Thymus (tissue), 11 donors: Measurements from ENCODE around the gene MUC5AC. TPM values are rescaled to one million over a fixed set of nuclear protein-coding genes. Genes with fewer than 3 reads are reported as not detected.
"Not testable (repeated sequence)": the region's sequence is repeated elsewhere in the genome, so short reads cannot be mapped to it uniquely, and the experiment has no call there.

Experiments
- DNase-seq, 9 donors: peaks; one replicate each; pipeline ENCODE4 v3.0.0-alpha.2; 2013; ENCODE audit warnings: low spot score in 9 of 9, low read depth in 6 of 9, missing footprints in 1 of 9
- H3K27ac ChIP-seq, 2 donors: one replicate each; pipeline ENCODE4 v1.5.1; 2013; ENCODE audit warnings: control low read depth in 1 of 2, low read depth in 1 of 2, low read length in 1 of 2, mild to moderate bottlenecking in 1 of 2, moderate library complexity in 1 of 2
- H3K27me3 ChIP-seq, 2 donors: one replicate each; pipeline ENCODE4 v1.5.1; 2013; ENCODE audit warnings: low read length in 1 of 2; ENCODE audit not compliant: control insufficient read depth in 2 of 2, insufficient read depth in 1 of 2
- H3K36me3 ChIP-seq, 2 donors: one replicate each; pipeline ENCODE4 v1.5.1; 2013; ENCODE audit warnings: low read length in 1 of 2, mild to moderate bottlenecking in 1 of 2, moderate library complexity in 1 of 2; ENCODE audit not compliant: control insufficient read depth in 2 of 2, insufficient read depth in 2 of 2
- H3K4me1 ChIP-seq, 2 donors: one replicate each; pipeline ENCODE4 v1.5.1; 2013; ENCODE audit warnings: low read length in 2 of 2; ENCODE audit not compliant: control insufficient read depth in 2 of 2, insufficient read depth in 2 of 2
- H3K4me3 ChIP-seq, 2 donors: one replicate each; pipeline ENCODE4 v1.5.1; 2013; ENCODE audit warnings: low read length in 2 of 2, control low read depth in 1 of 2, mild to moderate bottlenecking in 1 of 2
- H3K9me3 ChIP-seq, 2 donors: one replicate each; pipeline ENCODE4 v1.5.1; 2013; ENCODE audit warnings: low read length in 1 of 2, mild to moderate bottlenecking in 1 of 2; ENCODE audit not compliant: control insufficient read depth in 2 of 2, insufficient read depth in 1 of 2
- WGBS: extraction: QIAGEN DNeasy Blood & Tissue Kit; methylation state at CpG from one replicate; pipeline ENCODE4 v1.1.7; 2013; 5-methylcytosine and 5-hydroxymethylcytosine counted together
- polyA plus RNA-seq: library from polyadenylated mRNA; stranded (reverse); fragments of 200-250 nt; gene quantifications from one replicate; pipeline ENCODE4 v1.2.3, GENCODE V29; 2013
- total RNA-seq: library from RNA; stranded (reverse); fragments of 120-200 nt; gene quantifications from one replicate; pipeline ENCODE4 v1.2.4, GENCODE V29; 2013
- donor health status: healthy.

MUC5AC gene
- total and polyA plus RNA-seq, 2 donors, result 0.02 to 0.05 TPM

DNA sequence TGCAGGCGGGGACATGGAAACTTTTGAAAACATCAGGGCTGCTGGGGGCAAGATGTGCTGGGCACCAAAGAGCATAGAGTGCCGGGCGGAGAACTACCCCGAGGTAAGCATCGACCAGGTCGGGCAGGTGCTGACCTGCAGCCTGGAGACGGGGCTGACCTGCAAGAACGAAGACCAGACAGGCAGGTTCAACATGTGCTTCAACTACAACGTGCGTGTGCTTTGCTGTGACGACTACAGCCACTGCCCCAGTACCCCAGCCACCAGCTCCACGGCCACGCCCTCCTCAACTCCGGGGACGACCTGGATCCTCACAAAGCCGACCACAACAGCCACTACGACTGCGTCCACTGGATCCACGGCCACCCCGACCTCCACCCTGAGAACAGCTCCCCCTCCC lies 84.5 kb downstream of the MUC5AC start:
- Histone ChIP-seq H3K27me3 (no peaks in the 10 kb centered on the region), H3K4me3 (no peak overlapping the region), H3K27ac (no peak overlapping the region), H3K4me1 (no peaks in the 10 kb centered on the region), H3K9me3 (peaks cover 12 to 50% of the 10 kb centered on the region in 2 donors), H3K36me3 (no peaks in the 10 kb centered on the region)
- 94% methylated on average over 20 of the region's 20 CpGs for WGBS
- no peak for DNase-seq

GRCh38 chr11:1242751-1243150 lies 85.0 kb downstream of the MUC5AC start:
- H3K27me3 ChIP-seq, H3K27ac ChIP-seq, DNase-seq, H3K36me3 ChIP-seq, H3K4me1 ChIP-seq, H3K4me3 ChIP-seq: not testable (repeated sequence)
- WGBS, result 99% methylated on average over 8 of the region's 11 CpGs
- peaks cover 12 to 50% of the 10 kb centered on the region in 2 donors for H3K9me3 ChIP-seq

DNA sequence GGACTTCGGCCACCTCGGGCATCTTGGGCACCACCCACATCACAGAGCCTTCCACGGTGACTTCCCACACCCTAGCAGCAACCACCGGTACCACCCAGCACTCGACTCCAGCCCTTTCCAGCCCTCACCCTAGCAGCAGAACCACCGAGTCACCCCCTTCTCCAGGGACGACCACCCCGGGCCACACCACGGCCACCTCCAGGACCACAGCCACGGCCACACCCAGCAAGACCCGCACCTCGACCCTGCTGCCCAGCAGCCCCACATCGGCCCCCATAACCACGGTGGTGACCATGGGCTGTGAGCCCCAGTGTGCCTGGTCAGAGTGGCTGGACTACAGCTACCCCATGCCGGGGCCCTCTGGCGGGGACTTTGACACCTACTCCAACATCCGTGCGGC lies 85.8 kb downstream of the MUC5AC start:
- H3K27me3 ChIP-seq, H3K36me3 ChIP-seq, H3K27ac ChIP-seq, H3K4me3 ChIP-seq, DNase-seq, H3K4me1 ChIP-seq: not testable (repeated sequence)
- H3K9me3 ChIP-seq, result peaks cover 10 to 53% of the 10 kb centered on the region in 2 donors
- 98% methylated on average over 12 of the region's 18 CpGs for WGBS

GRCh38 chr11:1244557-1244956 lies 86.8 kb downstream of the MUC5AC start:
- H3K9me3 ChIP-seq, result peaks cover 10 to 54% of the 10 kb centered on the region in 2 donors
- 98% methylated on average over 9 of the region's 9 CpGs for WGBS
- H3K27ac ChIP-seq, H3K36me3 ChIP-seq, DNase-seq, H3K27me3 ChIP-seq, H3K4me1 ChIP-seq, H3K4me3 ChIP-seq: not testable (repeated sequence)

- H3K27ac ChIP-seq, H3K4me3 ChIP-seq, H3K4me1 ChIP-seq, DNase-seq, H3K27me3 ChIP-seq, H3K36me3 ChIP-seq: not testable (repeated sequence)
- H3K9me3 ChIP-seq, result peaks cover 10 to 52% of the 10 kb centered on the region in 2 donors
- WGBS, result 95% methylated on average over 12 of the region's 14 CpGs
These were observed 88.0 kb downstream of the MUC5AC start for GRCh38 chr11:1245717-1246116.

- DNase-seq, H3K27me3 ChIP-seq, H3K4me1 ChIP-seq, H3K4me3 ChIP-seq, H3K27ac ChIP-seq, H3K36me3 ChIP-seq: not testable (repeated sequence)
- 87% methylated on average over 14 of the region's 14 CpGs for WGBS
- peaks cover 13 to 52% of the 10 kb centered on the region in 2 donors for H3K9me3 ChIP-seq
These were observed 88.5 kb downstream of the MUC5AC start for GRCh38 chr11:1246301-1246700.

- H3K9me3 ChIP-seq, result peaks cover 13 to 52% of the 10 kb centered on the region in 2 donors
- not testable (repeated sequence) for H3K27me3 ChIP-seq, H3K36me3 ChIP-seq, H3K4me3 ChIP-seq, H3K4me1 ChIP-seq, DNase-seq, H3K27ac ChIP-seq
- 91% methylated on average over 14 of the region's 14 CpGs for WGBS
These were observed 89.3 kb downstream of the MUC5AC start for GRCh38 chr11:1247026-1247425.

DNA sequence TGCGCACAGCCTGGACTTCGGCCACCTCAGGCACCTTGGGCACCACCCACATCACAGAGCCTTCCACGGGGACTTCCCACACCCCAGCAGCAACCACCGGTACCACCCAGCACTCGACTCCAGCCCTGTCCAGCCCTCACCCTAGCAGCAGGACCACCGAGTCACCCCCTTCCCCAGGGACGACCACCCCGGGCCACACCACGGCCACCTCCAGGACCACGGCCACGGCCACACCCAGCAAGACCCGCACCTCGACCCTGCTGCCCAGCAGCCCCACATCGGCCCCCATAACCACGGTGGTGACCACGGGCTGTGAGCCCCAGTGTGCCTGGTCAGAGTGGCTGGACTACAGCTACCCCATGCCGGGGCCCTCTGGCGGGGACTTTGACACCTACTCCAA lies 91.2 kb downstream of the MUC5AC start:
- H3K4me1 ChIP-seq, DNase-seq, H3K36me3 ChIP-seq, H3K4me3 ChIP-seq, H3K27me3 ChIP-seq, H3K27ac ChIP-seq: not testable (repeated sequence)
- over 99% methylated on average over 12 of the region's 18 CpGs for WGBS
- H3K9me3 ChIP-seq, result peaks cover 9 to 52% of the 10 kb centered on the region in 2 donors

DNA sequence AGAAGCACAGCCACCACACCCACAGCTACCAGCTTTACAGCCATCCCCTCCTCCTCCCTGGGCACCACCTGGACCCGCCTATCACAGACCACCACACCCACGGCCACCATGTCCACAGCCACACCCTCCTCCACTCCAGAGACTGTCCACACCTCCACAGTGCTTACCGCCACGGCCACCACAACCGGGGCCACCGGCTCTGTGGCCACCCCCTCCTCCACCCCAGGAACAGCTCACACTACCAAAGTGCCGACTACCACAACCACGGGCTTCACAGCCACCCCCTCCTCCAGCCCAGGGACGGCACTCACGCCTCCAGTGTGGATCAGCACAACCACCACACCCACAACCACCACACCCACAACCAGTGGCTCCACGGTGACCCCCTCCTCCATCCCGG lies 92.7 kb downstream of the MUC5AC start:
- not testable (repeated sequence) for DNase-seq, H3K36me3 ChIP-seq, H3K4me3 ChIP-seq, H3K4me1 ChIP-seq, H3K27me3 ChIP-seq, H3K27ac ChIP-seq
- H3K9me3 ChIP-seq, result peaks cover 9 to 52% of the 10 kb centered on the region in 2 donors
- 97% methylated on average over 4 of the region's 12 CpGs for WGBS
